Osteocyte (in vitro differentiated cells): Measurements from ENCODE around the gene SRGAP1. TPM values are rescaled to one million over a fixed set of nuclear protein-coding genes. Genes with fewer than 3 reads are reported as not detected.

Source experiments
- DNase-seq: peaks from one replicate; pipeline ENCODE4 v3.0.0; 2021; ENCODE audit warnings: mixed read lengths; ENCODE audit not compliant: unreplicated experiment; ENCODE audit errors: extremely low spot score
- H3K27ac Mint-ChIP-seq: one replicate; pipeline ENCODE4 v1.8.0; 2021; ENCODE audit warnings: mild to moderate bottlenecking, mixed read lengths; ENCODE audit not compliant: unreplicated experiment
- H3K27me3 Mint-ChIP-seq: one replicate; pipeline ENCODE4 v1.8.0; 2021; ENCODE audit warnings: mixed read lengths; ENCODE audit not compliant: unreplicated experiment
- H3K36me3 Mint-ChIP-seq: one replicate; pipeline ENCODE4 v1.8.0; 2021; ENCODE audit warnings: mixed read lengths; ENCODE audit not compliant: unreplicated experiment
- H3K4me1 Mint-ChIP-seq: one replicate; pipeline ENCODE4 v1.8.0; 2021; ENCODE audit warnings: mixed read lengths; ENCODE audit not compliant: unreplicated experiment
- H3K4me3 Mint-ChIP-seq: one replicate; pipeline ENCODE4 v1.8.0; 2021; ENCODE audit warnings: mild to moderate bottlenecking, moderate library complexity, mixed read lengths; ENCODE audit not compliant: unreplicated experiment
- H3K9me3 Mint-ChIP-seq: one replicate; pipeline ENCODE4 v1.8.0; 2021; ENCODE audit warnings: mixed read lengths; ENCODE audit not compliant: unreplicated experiment
- CTCF ChIP-seq: fragments of 200-600 bp; sonication (generic); IDR thresholded peaks from 2 replicates; pipeline ENCODE4 v1.5.0; 2021; ENCODE audit warnings: antibody characterized with exemption, mild to moderate bottlenecking, moderate library complexity
- total RNA-seq: library from RNA; stranded (reverse); gene quantifications from 2 replicates; pipeline ENCODE4 v1.2.1, GENCODE V29; 2021

Gene SRGAP1
- total RNA-seq, 1 donor from 2014 or later: 11.0 TPM

GRCh38 chr12:64180951-64181350, 336.5 kb downstream of the SRGAP1 start:
- no peak for DNase-seq
- no peak overlapping the region for H3K4me3 Mint-ChIP-seq
- H3K36me3 Mint-ChIP-seq: no peaks in the 10 kb centered on the region
- peak overlapping the region; percentile 81 for H3K27ac Mint-ChIP-seq
- H3K9me3 Mint-ChIP-seq: no peaks in the 10 kb centered on the region
- H3K27me3 Mint-ChIP-seq: no peaks in the 10 kb centered on the region
- no peak for TF ChIP-seq CTCF
- H3K4me1 Mint-ChIP-seq: peaks cover 40% of the 10 kb centered on the region

GRCh38 chr12:64181430-64182291, 337.2 kb downstream of the SRGAP1 start:
- Mint-ChIP-seq H3K4me3 (peak overlapping the region; percentile 33), H3K27me3 (no peaks in the 10 kb centered on the region), H3K9me3 (no peaks in the 10 kb centered on the region), H3K36me3 (no peaks in the 10 kb centered on the region), H3K27ac (peak overlapping the region; percentile 81), H3K4me1 (peaks cover 38% of the 10 kb centered on the region)
- TF ChIP-seq CTCF: peak; percentile 87
- no peak for DNase-seq

GRCh38 chr12:64184216-64184615, 339.7 kb downstream of the SRGAP1 start:
- peaks cover 44% of the 10 kb centered on the region for H3K4me1 Mint-ChIP-seq
- H3K27me3 Mint-ChIP-seq: no peaks in the 10 kb centered on the region
- no peaks in the 10 kb centered on the region for H3K36me3 Mint-ChIP-seq
- no peaks in the 10 kb centered on the region for H3K9me3 Mint-ChIP-seq
- DNase-seq: no peak
- no peak overlapping the region for H3K4me3 Mint-ChIP-seq
- TF ChIP-seq CTCF: no peak
- H3K27ac Mint-ChIP-seq: no peak overlapping the region

GRCh38 chr12:64186789-64187188, 342.3 kb downstream of the SRGAP1 start:
- no peaks in the 10 kb centered on the region for H3K9me3 Mint-ChIP-seq
- no peak overlapping the region for H3K4me3 Mint-ChIP-seq
- H3K36me3 Mint-ChIP-seq: no peaks in the 10 kb centered on the region
- no peaks in the 10 kb centered on the region for H3K27me3 Mint-ChIP-seq
- no peak for DNase-seq
- no peak overlapping the region for H3K27ac Mint-ChIP-seq
- H3K4me1 Mint-ChIP-seq: peaks cover 27% of the 10 kb centered on the region
- no peak for TF ChIP-seq CTCF

GRCh38 chr12:64187370-64187769, 342.9 kb downstream of the SRGAP1 start:
- Mint-ChIP-seq H3K9me3 (no peaks in the 10 kb centered on the region), H3K36me3 (peaks cover 2% of the 10 kb centered on the region), H3K4me3 (no peak overlapping the region), H3K27me3 (no peaks in the 10 kb centered on the region), H3K4me1 (peaks cover 22% of the 10 kb centered on the region), H3K27ac (no peak overlapping the region)
- DNase-seq: no peak
- TF ChIP-seq CTCF: no peak
